K562 (cell line): Measurements from ENCODE around the gene GRAMD2B. TPM values are rescaled to one million over a fixed set of nuclear protein-coding genes. Genes with fewer than 3 reads are reported as not detected.

Experiments used
- ARID1B ChIP-seq: fragments of 450-650 bp; IDR thresholded peaks from 2 replicates; pipeline ENCODE4 v1.6.1; 2016; ENCODE audit warnings: antibody characterized with exemption, mild to moderate bottlenecking, inconsistent platforms
- BDP1 ChIP-seq: IDR thresholded peaks from 3 replicates; pipeline ENCODE4 v1.6.1; 2011; ENCODE audit not compliant: insufficient read length, insufficient read depth
- CXXC5 ChIP-seq: fragments of 250-450 bp; sonication (Bioruptor Pico); IDR thresholded peaks from 2 replicates; pipeline ENCODE4 v1.8.0; 2022; ENCODE audit warnings: inconsistent platforms, mild to moderate bottlenecking, moderate library complexity
- EP400 ChIP-seq: fragments of 450-650 bp; IDR thresholded peaks from 2 replicates; pipeline ENCODE4 v1.6.1; 2017; ENCODE audit warnings: antibody characterized with exemption, mild to moderate bottlenecking, moderate library complexity
- FIP1L1 ChIP-seq: fragments of 200-400 bp; formaldehyde crosslinking; IDR thresholded peaks from 2 replicates; pipeline ENCODE4 v1.6.1; 2018; ENCODE audit warnings: mild to moderate bottlenecking, low read depth, low read length; ENCODE audit not compliant: poor library complexity, severe bottlenecking
- FOXA3 ChIP-seq, 2 experiments: fragments of 450-650 bp in 1 of 2; sonication (generic) in 1 of 2; formaldehyde crosslinking; IDR thresholded peaks in 1 of 2; conservative IDR thresholded peaks in 1 of 2; 2 replicates each; pipeline versions ENCODE4 v1.4.0 to v1.8.0; 2020 to 2022; ENCODE audit warnings: mild to moderate bottlenecking in 2 of 2, missing genetic modification reagents in 1 of 2
- KDM2B ChIP-seq: fragments of 250-450 bp; sonication (Bioruptor Pico); IDR thresholded peaks from 2 replicates; pipeline ENCODE4 v1.8.0; 2021; ENCODE audit warnings: mild to moderate bottlenecking, moderate library complexity
- NCOR1 ChIP-seq: fragments of 450-650 bp; IDR thresholded peaks from 2 replicates; pipeline ENCODE4 v1.6.1; 2016; ENCODE audit warnings: mild to moderate bottlenecking, moderate library complexity
- NR2C1 ChIP-seq, 2 experiments: fragments of 450-650 bp; IDR thresholded peaks; 2 replicates each; pipeline ENCODE4 v1.6.1; 2017; ENCODE audit warnings: mild to moderate bottlenecking in 2 of 2, antibody characterized with exemption in 1 of 2, inconsistent platforms in 1 of 2, missing compliant biosample characterization in 1 of 2, missing genetic modification characterization in 1 of 2
- NR2C2 ChIP-seq, 2 experiments: fragments of 200-800 bp in 1 of 2; sonication (Bioruptor generic) in 1 of 2; sonication (generic) in 1 of 2; formaldehyde crosslinking in 1 of 2; IDR thresholded peaks; 2 replicates each; pipeline versions ENCODE4 v1.6.1 to v1.8.0; 2016 to 2022; ENCODE audit warnings: mild to moderate bottlenecking in 1 of 2, missing compliant biosample characterization in 1 of 2, missing genetic modification characterization in 1 of 2, missing genetic modification reagents in 1 of 2
- RNF2 ChIP-seq: sonication (generic); IDR thresholded peaks from 2 replicates; pipeline ENCODE4 v1.6.1; 2016
- TCF3 ChIP-seq: sonication (generic); formaldehyde crosslinking; IDR thresholded peaks from 2 replicates; pipeline ENCODE4 v1.4.0; 2020; ENCODE audit warnings: mild to moderate bottlenecking, missing genetic modification reagents
- USF1 ChIP-seq: sonication (generic); formaldehyde crosslinking; IDR thresholded peaks from 2 replicates; pipeline ENCODE4 v1.9.0; 2022; ENCODE audit warnings: mild to moderate bottlenecking, missing genetic modification reagents
- ZNF140 ChIP-seq: fragments of 250-450 bp; sonication (Bioruptor Pico); IDR thresholded peaks from 2 replicates; pipeline ENCODE4 v1.8.0; 2021; ENCODE audit warnings: moderate library complexity, mild to moderate bottlenecking, inconsistent platforms
- ZNF830 ChIP-seq: fragments of 250-450 bp; sonication (Bioruptor Pico); IDR thresholded peaks from 2 replicates; pipeline ENCODE4 v1.5.0; 2021; ENCODE audit warnings: mild to moderate bottlenecking
- polyA plus RNA-seq, 8 experiments: library from polyadenylated mRNA; depleted of rRNA in 4 of 8; stranded (reverse) in 5 of 8; unstranded in 3 of 8; fragments of >200 nt; fragmentation: Nextera tagmentation in 2 of 8; fragmentation: Illumina TruSeq in 1 of 8; extraction: Ambion mirVana in 2 of 8; extraction: Trizol in 1 of 8; gene quantifications; 2 replicates each; pipeline versions ENCODE4 v1.2.1 to v1.2.3, GENCODE V29; 2011 to 2014; ENCODE audit warnings: inconsistent platforms in 1 of 8, missing spikeins in 1 of 8
- total RNA-seq, 7 experiments: library from RNA; depleted of rRNA in 6 of 7; stranded (reverse); fragments of >200 nt in 6 of 7; fragmentation: Illumina TruSeq in 2 of 7; extraction: Trizol in 2 of 7; gene quantifications; 2 replicates each; pipeline versions ENCODE4 v1.2.1 to v1.2.3, GENCODE V29; 2011 to 2021; ENCODE audit warnings: low replicate concordance in 1 of 7
- TF ChIP-seq, protein P1 (sequence below), 2 experiments: fragments of 450-650 bp in 1 of 2; sonication (generic) in 1 of 2; formaldehyde crosslinking in 1 of 2; IDR thresholded peaks in 1 of 2; conservative IDR thresholded peaks in 1 of 2; 2 replicates each; pipeline versions ENCODE4 v1.6.1 to v1.8.1; 2016 to 2023; ENCODE audit warnings: mild to moderate bottlenecking in 2 of 2, moderate library complexity in 2 of 2, inconsistent platforms in 1 of 2, missing genetic modification reagents in 1 of 2

Gene GRAMD2B
- total and polyA plus RNA-seq, 9 of the 15 experiments (the other 6 are each of a cell fraction or from before 2014, with no cell fraction given) = 0.32 to 4.2 (median 1.4) TPM

- TF ChIP-seq EP400 = 0 out of 2 replicates have a peak, but pooled peaks have one; percentile 20
- TF ChIP-seq TCF3 (CRISPR knock-in tag) = peak; percentile 41
- peak; percentile 85 for TF ChIP-seq NR2C1 (IDR thresholded peaks at IDR 0.05)
- peak; percentile 82 for TF ChIP-seq NR2C1 (tag; IDR thresholded peaks at IDR 0.05)
- TF ChIP-seq, protein P1, sequence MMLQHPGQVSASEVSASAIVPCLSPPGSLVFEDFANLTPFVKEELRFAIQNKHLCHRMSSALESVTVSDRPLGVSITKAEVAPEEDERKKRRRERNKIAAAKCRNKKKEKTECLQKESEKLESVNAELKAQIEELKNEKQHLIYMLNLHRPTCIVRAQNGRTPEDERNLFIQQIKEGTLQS (IDR thresholded peaks at IDR 0.05) = peak; percentile 48; the same call in 1 of the 2 replicates
- TF ChIP-seq, protein P1 (CRISPR knock-in tag; conservative IDR thresholded peaks at IDR 0.05) = no peak
- TF ChIP-seq ZNF140 (CRISPR knock-in tag) = no peak
- peak; percentile 19; the same call in 1 of the 2 replicates for TF ChIP-seq CXXC5
- no peak for TF ChIP-seq NR2C2 (CRISPR knock-in tag; IDR thresholded peaks at IDR 0.05)
- peak; percentile 83 for TF ChIP-seq NR2C2 (tag; IDR thresholded peaks at IDR 0.05)
- TF ChIP-seq ZNF830 (CRISPR knock-in tag) = no peak
- TF ChIP-seq KDM2B = no peak
- TF ChIP-seq USF1 (CRISPR knock-in tag) = no peak
- TF ChIP-seq NCOR1 = 0 out of 2 replicates have a peak, but pooled peaks have one; percentile 17
- TF ChIP-seq FOXA3 (CRISPR knock-in tag; conservative IDR thresholded peaks at IDR 0.05 in 1 of 2, IDR thresholded peaks at IDR 0.05 in 1 of 2) = no peak
- no peak for TF ChIP-seq FIP1L1
- TF ChIP-seq BDP1 = no peak
- TF ChIP-seq RNF2 = no peak
- peak; percentile 47; the same call in 1 of the 2 replicates for TF ChIP-seq ARID1B
Measured at GRCh38 chr5:126509339-126509738, 86.1 kb downstream of the GRAMD2B start (continued).
